Caco-2 (cell line): ENCODE data around the gene ANKRD44. TPM values are rescaled to one million over a fixed set of nuclear protein-coding genes. Genes with fewer than 3 reads are reported as not detected.

Experiments used
- BruUV-seq: library from RNA; stranded (reverse); fragments of 400-500 nt; replicated peaks from 2 replicates; lab custom pipeline; 2021; lab: Mats Ljungman, UMichigan
- CTCF ChIA-PET: fragments of 300-600 bp; sonication (Branson Sonifier 250); formaldehyde crosslinking; loops from one replicate; lab custom pipeline; 2022; ENCODE audit warnings: antibody characterized with exemption; lab: Charles Lee
- POLR2A ChIA-PET: fragments of 300-600 bp; sonication (Branson Sonifier 250); formaldehyde crosslinking; loops from one replicate; lab custom pipeline; 2022; ENCODE audit warnings: antibody characterized with exemption; lab: Charles Lee
- DNase-seq, 2 experiments: peaks; one replicate each; pipeline versions ENCODE4 v3.0.0 to v3.0.0-alpha.2; 2020 to 2022
- H3K27me3 ChIP-seq: replicated peaks from 2 replicates; pipeline ENCODE4 v1.6.0; 2011; ENCODE audit warnings: low read length; ENCODE audit not compliant: control insufficient read depth, insufficient read depth
- H3K36me3 ChIP-seq: 2 replicates; pipeline ENCODE4 v1.5.1; 2011; ENCODE audit warnings: low read length; ENCODE audit not compliant: control insufficient read depth, insufficient read depth
- H3K4me1 ChIP-seq: fragments of 250-450 bp; sonication (Bioruptor Pico); 2 replicates; pipeline ENCODE4 v1.5.1; 2020; ENCODE audit warnings: mild to moderate bottlenecking
- H3K4me3 ChIP-seq: 2 replicates; pipeline ENCODE4 v1.5.1; 2011; ENCODE audit warnings: low read depth, mild to moderate bottlenecking, control low read depth, low read length
- H3K9me3 ChIP-seq: fragments of 250-450 bp; sonication (Bioruptor Pico); 2 replicates; pipeline ENCODE4 v1.5.1; 2020; ENCODE audit warnings: mild to moderate bottlenecking, moderate library complexity
- H3K27ac Mint-ChIP-seq: one replicate; pipeline ENCODE4 v1.8.0; 2022; ENCODE audit warnings: mixed read lengths; ENCODE audit not compliant: unreplicated experiment
- H3K27me3 Mint-ChIP-seq: one replicate; pipeline ENCODE4 v1.8.0; 2022; ENCODE audit warnings: mixed read lengths; ENCODE audit not compliant: insufficient read depth, unreplicated experiment
- H3K36me3 Mint-ChIP-seq: one replicate; pipeline ENCODE4 v1.8.0; 2022; ENCODE audit warnings: mild to moderate bottlenecking, mixed read lengths; ENCODE audit not compliant: insufficient read depth, unreplicated experiment
- H3K4me1 Mint-ChIP-seq: one replicate; pipeline ENCODE4 v1.8.0; 2022; ENCODE audit warnings: low read depth, mixed read lengths; ENCODE audit not compliant: unreplicated experiment
- H3K4me3 Mint-ChIP-seq: one replicate; pipeline ENCODE4 v1.8.0; 2022; ENCODE audit warnings: mild to moderate bottlenecking, moderate library complexity, mixed read lengths; ENCODE audit not compliant: unreplicated experiment
- H3K9me3 Mint-ChIP-seq: one replicate; pipeline ENCODE4 v1.8.0; 2022; ENCODE audit warnings: mixed read lengths; ENCODE audit not compliant: unreplicated experiment
- CTCF ChIP-seq, 2 experiments: fragments of 200-600 bp in 1 of 2; IDR thresholded peaks; 1 replicate in 1 of 2; 2 replicates in 1 of 2; pipeline versions ENCODE4 v1.5.1 to v1.8.0; 2011 to 2022; ENCODE audit warnings: antibody characterized with exemption in 1 of 2, control low read depth in 1 of 2, inconsistent platforms in 1 of 2, low read depth in 1 of 2, low read length in 1 of 2, mild to moderate bottlenecking in 1 of 2, moderate library complexity in 1 of 2; ENCODE audit not compliant: insufficient read depth in 1 of 2, severe bottlenecking in 1 of 2, unreplicated experiment in 1 of 2
- intact Hi-C: fragments of 100-400 bp; cut with micrococcal nuclease; formaldehyde crosslinking; loops from one replicate; pipeline ENCODE4 v1.10.0; 2022; ENCODE audit not compliant: unreplicated experiment
- total RNA-seq: library from RNA; stranded (reverse); gene quantifications from 2 replicates; pipeline ENCODE4 v1.2.3, GENCODE V29; 2022

Gene ANKRD44
- total RNA-seq, 1 experiment from 2014 or later, result 1.0 TPM

GRCh38 chr2:196988639-196989038 lies 321.9 kb downstream of the ANKRD44 start:
- H3K4me1 ChIP-seq, result no peaks in the 10 kb centered on the region
- H3K36me3 ChIP-seq, result no peaks in the 10 kb centered on the region
- Mint-ChIP-seq H3K36me3 (no peaks in the 10 kb centered on the region), H3K9me3 (no peaks in the 10 kb centered on the region), H3K4me1 (no peaks in the 10 kb centered on the region), H3K4me3 (no peak overlapping the region), H3K27me3 (no peaks in the 10 kb centered on the region), H3K27ac (no peak overlapping the region)
- no peaks in the 10 kb centered on the region for H3K9me3 ChIP-seq
- no peaks in the 10 kb centered on the region for H3K27me3 ChIP-seq
- TF ChIP-seq CTCF (IDR thresholded peaks at IDR 0.05; ENCODE audit: insufficient read depth in 1 of 2, low read depth in 1 of 2, low read length in 1 of 2, severe bottlenecking in 1 of 2, unreplicated experiment in 1 of 2), result no peak
- no peak for DNase-seq
- no peak overlapping the region for H3K4me3 ChIP-seq
- intact Hi-C loops, result no loop called here
- ChIA-PET POLR2A (no interaction called here), CTCF (no interaction called here)
- no TSS peak for BruUV-seq

GRCh38 chr2:196987649-196988364 lies 322.8 kb downstream of the ANKRD44 start:
- CTCF ChIA-PET, result interaction anchor here (0.6 kb wide), 1 partner anchor 334 kb away, joined by 6 read pairs; no protein-coding TSS in a partner anchor

GRCh38 chr2:196987298-196987648 lies 323.3 kb downstream of the ANKRD44 start:
- no peak for DNase-seq
- Histone ChIP-seq H3K9me3 (no peaks in the 10 kb centered on the region), H3K36me3 (no peaks in the 10 kb centered on the region), H3K27me3 (no peaks in the 10 kb centered on the region), H3K4me3 (no peak overlapping the region), H3K4me1 (no peaks in the 10 kb centered on the region)
- BruUV-seq, result no TSS peak
- no peak for TF ChIP-seq CTCF (IDR thresholded peaks at IDR 0.05; ENCODE audit: insufficient read depth in 1 of 2, low read depth in 1 of 2, low read length in 1 of 2, severe bottlenecking in 1 of 2, unreplicated experiment in 1 of 2)
- Mint-ChIP-seq H3K27ac (no peak overlapping the region), H3K27me3 (no peaks in the 10 kb centered on the region), H3K36me3 (no peaks in the 10 kb centered on the region), H3K4me1 (no peaks in the 10 kb centered on the region), H3K4me3 (no peak overlapping the region), H3K9me3 (no peaks in the 10 kb centered on the region)
- intact Hi-C loops, result no loop called here
- ChIA-PET CTCF (interaction anchor here (0.6 kb wide), 1 partner anchor 335 kb away, joined by 6 read pairs; no protein-coding TSS in a partner anchor), POLR2A (no interaction called here)

More at GRCh38 chr2:196987649-196988364, 322.8 kb downstream of the ANKRD44 start:
- no peaks in the 10 kb centered on the region for H3K36me3 Mint-ChIP-seq
- H3K36me3 ChIP-seq, result no peaks in the 10 kb centered on the region
- no peaks in the 10 kb centered on the region for H3K27me3 Mint-ChIP-seq
- DNase-seq, result no peak
- H3K27me3 ChIP-seq, result no peaks in the 10 kb centered on the region
- intact Hi-C loops, result no loop called here
- no peak overlapping the region for H3K27ac Mint-ChIP-seq
- no TSS peak for BruUV-seq
- no peak overlapping the region for H3K4me3 ChIP-seq
- POLR2A ChIA-PET, result no interaction called here
- H3K4me1 Mint-ChIP-seq, result no peaks in the 10 kb centered on the region
- H3K9me3 Mint-ChIP-seq, result no peaks in the 10 kb centered on the region
- H3K4me1 ChIP-seq, result no peaks in the 10 kb centered on the region
- no peaks in the 10 kb centered on the region for H3K9me3 ChIP-seq
- no peak for TF ChIP-seq CTCF (IDR thresholded peaks at IDR 0.05; ENCODE audit: insufficient read depth in 1 of 2, low read depth in 1 of 2, low read length in 1 of 2, severe bottlenecking in 1 of 2, unreplicated experiment in 1 of 2)
- no peak overlapping the region for H3K4me3 Mint-ChIP-seq
